KOPT-K1 (cell line): ENCODE data around the gene ADGRA1.

ENCODE experiments used
- H3K27ac ChIP-seq: fragments of 200-600 bp; sonication (generic); 2 replicates; pipeline ENCODE4 v1.5.1; 2016; ENCODE audit warnings: antibody characterized with exemption, mild to moderate bottlenecking, low read depth, low read length; ENCODE audit not compliant: poor library complexity, severe bottlenecking
- H3K36me3 ChIP-seq: fragments of 200-600 bp; sonication (generic); 2 replicates; pipeline ENCODE4 v1.5.1; 2017; ENCODE audit warnings: antibody characterized with exemption, mild to moderate bottlenecking, low read length, moderate library complexity; ENCODE audit not compliant: insufficient read depth
- H3K9me3 ChIP-seq: fragments of 200-600 bp; sonication (generic); 2 replicates; pipeline ENCODE4 v1.5.1; 2017; ENCODE audit warnings: antibody characterized with exemption, low read length, mild to moderate bottlenecking; ENCODE audit not compliant: insufficient read depth, poor library complexity, severe bottlenecking

ADGRA1 gene

DNA sequence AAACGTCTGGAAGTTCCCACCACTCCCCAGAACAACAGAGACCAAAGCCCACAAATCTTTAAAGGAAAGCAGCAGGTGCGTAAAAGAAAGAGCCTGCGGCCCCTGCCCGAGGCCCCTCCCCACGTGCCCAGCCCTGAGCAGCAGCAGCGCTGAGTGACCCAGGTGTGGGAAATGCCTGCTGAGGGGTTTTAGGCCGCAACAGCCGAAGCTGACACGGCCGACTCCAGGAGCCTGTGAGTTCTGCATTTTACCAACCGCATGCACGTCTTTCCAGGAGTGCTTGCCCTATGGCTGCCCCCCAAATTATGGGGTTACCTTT, 70.7 kb downstream of the ADGRA1 start:
- Histone ChIP-seq H3K36me3 (no peaks in the 10 kb centered on the region), H3K27ac (no peak overlapping the region), H3K9me3 (no peaks in the 10 kb centered on the region)

DNA sequence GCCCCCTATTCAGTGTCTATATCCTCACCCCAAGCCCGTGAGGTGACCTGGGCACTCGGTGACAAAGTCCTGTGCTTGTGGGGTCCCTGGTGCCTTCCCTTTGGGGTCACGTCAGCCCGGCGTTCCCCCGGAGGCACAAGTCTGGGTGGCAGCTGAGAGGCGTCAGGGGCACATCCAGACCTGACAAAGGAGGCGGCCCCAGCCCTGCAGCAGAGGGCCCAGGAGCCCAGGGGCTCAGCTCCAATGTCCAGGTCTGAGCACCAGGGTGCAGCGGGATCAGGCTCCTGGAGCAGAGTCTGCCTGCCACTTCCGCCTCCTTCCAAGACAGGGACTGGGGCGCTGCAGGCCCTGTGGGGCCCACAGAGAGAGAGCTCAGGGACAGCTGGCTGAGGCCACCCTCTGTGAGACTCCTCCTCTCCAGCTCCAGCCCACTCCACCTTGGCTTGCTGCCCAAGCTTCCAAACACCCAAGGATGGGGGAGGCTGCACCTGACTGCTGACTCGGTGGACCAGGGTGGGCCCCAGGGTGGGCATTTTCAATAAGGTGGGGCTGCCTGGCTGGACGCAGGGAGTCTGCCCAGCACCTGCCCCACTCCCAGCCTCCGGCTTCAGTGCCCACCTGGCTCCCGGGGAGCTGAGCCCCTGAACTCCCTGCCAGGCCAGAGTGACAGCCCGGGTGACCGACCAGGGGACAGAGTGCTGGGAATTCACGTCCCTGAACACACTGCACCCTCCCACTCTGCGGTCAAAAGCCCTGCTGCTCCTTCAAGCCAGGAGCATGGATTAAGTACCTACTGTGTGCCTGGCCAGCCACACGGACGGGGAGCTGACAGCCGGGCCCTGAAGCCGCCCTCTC, 71.3 kb downstream of the ADGRA1 start:
- Histone ChIP-seq H3K27ac (no peak overlapping the region), H3K36me3 (no peaks in the 10 kb centered on the region), H3K9me3 (no peaks in the 10 kb centered on the region)

DNA sequence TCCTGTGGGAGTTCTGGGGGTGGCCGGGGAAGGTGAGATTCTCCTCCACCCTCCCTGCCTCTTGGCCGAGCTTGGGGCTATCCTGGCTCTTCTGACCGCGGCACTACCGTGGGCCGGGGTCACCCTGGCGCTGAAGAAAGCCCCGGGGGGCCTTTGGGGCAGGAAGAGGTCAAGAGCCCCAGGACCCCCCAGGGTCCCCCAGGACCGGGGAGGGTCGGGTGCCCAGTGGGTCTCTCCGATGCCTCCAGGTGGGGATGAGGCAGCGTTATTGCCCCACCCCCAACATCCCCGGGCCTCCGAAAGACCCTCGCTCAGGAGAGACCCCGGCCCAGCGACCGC, 71.9 kb downstream of the ADGRA1 start:
- H3K27ac ChIP-seq = no peak overlapping the region

DNA sequence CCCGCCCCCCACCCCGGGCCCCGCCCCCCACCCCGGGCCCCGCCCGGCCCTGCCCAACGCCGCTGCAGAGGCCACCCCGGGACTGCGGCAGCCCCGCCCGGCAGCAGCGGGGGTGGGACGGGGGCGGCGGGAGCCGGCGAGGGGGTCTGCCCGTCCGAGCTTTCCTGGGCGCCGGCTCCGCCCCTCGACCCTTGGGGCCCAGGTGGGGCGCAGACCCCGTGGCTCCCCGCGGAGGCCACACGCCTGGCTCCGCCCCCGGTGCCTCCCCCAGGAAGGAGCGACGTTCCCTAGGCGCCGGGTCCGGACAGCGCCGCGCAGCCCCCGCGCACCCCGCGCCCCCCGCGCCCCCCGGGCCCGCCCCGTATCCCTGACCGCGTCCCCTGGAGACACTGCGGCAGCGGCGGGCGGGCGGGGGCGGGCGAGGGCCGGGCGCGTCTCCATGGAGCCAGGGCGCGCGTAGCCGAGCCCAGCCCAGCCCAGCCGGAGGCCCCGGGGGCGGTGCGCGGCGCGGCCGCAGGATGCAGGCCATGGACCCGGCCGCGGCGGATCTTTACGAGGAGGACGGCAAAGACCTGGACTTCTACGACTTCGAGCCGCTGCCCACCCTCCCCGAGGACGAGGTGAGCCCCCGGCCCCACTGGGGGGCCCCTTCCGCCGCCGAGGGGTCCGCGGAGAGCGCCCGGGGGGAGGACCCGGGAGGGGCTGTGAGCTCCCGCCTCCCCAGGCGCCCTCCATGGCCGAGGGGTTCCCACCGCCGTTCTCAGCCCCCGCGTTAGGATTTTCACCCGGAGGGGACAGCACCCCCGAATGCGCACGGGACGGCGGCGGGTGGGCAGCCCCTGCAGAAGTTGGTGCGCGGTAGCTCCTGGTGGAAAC, 72.5 kb downstream of the ADGRA1 start, which contains the start of gene KNDC1:
KNDC1 (plus strand) TSS at position 270 of the 876 bp plus-strand sequence; CDS start at position 519, 249 bp downstream.
- H3K27ac ChIP-seq = no peak within 1 kb of the TSS
- H3K36me3 ChIP-seq = no peaks in the 10 kb centered on the region
- no peaks in the 10 kb centered on the region for H3K9me3 ChIP-seq

More for the DNA sequence above, 71.9 kb downstream of the ADGRA1 start:
- Histone ChIP-seq H3K36me3 (no peaks in the 10 kb centered on the region), H3K9me3 (no peaks in the 10 kb centered on the region)

DNA sequence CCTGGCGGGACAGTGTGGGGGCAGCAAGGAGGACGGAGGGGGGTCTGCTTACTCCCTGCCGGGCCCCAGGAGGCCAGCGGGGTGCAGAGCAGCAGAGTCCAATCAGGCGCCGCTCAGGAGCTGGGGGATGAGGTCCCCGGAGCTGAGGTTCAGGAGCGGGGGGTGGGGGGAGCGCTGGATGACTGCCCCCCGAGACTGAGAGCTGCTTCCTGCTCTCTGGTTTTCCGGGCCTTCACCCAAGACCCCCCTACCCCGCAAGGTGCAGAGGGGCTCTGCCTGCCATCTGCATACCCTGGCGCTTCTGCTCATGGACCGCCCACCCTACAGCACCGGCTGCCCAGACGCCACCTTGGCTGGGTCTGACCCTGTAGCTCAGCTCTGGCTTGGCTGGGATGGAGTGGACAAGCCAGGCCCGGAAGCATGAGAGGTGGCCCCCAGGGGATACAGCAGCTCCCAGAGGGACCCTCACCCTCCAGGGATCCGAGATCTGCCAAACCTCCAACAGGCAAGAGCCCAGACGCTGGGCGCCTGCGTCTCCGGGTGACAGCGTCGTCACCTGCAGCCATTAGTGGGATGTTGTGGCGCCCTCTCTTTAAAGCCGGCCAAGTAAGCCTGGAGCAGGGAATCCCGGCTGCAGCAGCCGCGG, 73.2 kb downstream of the ADGRA1 start:
- no peak overlapping the region for H3K27ac ChIP-seq
- no peaks in the 10 kb centered on the region for H3K9me3 ChIP-seq
- H3K36me3 ChIP-seq = no peaks in the 10 kb centered on the region

DNA sequence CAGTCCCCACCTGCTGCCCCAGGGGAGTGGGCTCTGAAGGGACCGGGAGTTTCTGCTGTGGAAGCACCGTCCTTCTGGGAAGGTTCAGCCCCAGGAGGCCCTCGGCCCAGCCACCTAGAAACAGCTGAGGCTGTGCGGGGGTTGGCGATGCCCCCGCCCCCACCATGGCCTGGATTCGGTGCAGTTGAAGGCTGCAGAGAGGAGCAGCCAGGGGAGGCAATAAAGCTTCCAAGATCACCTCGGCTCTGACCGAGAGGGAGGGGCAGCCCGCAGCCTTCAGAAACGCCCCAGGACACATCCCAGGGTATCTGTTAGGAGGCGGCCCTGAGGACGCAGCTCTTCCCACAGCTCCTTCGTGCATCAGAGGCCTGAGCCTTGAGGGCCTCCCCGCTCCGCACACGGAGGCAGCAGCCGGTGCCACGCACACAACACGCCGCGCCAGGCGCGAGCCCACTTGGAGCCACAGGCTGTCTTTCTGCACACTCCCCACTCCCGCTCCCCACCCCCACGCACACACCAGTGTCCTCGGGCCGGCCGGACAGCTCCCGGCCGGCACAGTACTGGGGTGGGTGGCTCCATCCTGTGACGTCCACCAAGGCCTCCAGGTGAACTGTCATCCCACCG, 73.9 kb downstream of the ADGRA1 start:
- no peaks in the 10 kb centered on the region for H3K9me3 ChIP-seq
- H3K36me3 ChIP-seq = no peaks in the 10 kb centered on the region
- H3K27ac ChIP-seq = no peak overlapping the region

DNA sequence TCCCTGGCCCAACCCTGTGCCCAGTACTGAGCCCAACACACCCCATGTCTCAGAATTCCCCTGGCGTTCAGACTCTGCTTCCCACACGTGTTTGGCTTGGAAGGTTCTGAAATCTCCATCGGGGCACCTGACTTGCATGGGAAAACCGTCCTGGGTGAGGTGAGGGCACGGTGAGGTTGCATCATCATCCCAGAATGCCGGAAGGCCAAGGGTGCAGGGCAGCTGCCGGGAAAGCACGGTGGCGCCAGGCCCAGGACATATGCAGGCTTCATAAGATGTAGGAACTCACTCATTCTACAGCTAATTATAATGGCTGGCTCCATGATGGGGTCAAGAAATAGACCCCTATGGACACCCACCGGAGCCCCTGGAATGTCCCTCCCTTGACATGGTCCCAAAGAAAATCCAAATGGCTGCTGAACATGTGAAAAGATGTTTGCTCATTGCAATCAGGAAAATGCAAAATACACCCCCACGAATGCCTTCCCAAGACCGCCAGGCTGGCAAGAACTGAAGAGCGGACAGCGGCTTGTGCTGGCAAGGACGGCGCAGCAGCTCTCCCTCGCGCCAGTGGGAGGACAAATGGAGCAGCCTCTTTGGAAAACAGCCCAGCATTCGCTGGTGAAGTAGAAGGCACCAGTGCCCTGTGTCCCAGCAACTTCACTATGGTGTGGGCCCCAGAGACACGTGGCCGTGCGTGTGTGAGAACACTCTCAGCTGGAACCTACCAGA, 74.6 kb downstream of the ADGRA1 start:
- Histone ChIP-seq H3K27ac (no peak overlapping the region), H3K36me3 (no peaks in the 10 kb centered on the region), H3K9me3 (no peaks in the 10 kb centered on the region)

DNA sequence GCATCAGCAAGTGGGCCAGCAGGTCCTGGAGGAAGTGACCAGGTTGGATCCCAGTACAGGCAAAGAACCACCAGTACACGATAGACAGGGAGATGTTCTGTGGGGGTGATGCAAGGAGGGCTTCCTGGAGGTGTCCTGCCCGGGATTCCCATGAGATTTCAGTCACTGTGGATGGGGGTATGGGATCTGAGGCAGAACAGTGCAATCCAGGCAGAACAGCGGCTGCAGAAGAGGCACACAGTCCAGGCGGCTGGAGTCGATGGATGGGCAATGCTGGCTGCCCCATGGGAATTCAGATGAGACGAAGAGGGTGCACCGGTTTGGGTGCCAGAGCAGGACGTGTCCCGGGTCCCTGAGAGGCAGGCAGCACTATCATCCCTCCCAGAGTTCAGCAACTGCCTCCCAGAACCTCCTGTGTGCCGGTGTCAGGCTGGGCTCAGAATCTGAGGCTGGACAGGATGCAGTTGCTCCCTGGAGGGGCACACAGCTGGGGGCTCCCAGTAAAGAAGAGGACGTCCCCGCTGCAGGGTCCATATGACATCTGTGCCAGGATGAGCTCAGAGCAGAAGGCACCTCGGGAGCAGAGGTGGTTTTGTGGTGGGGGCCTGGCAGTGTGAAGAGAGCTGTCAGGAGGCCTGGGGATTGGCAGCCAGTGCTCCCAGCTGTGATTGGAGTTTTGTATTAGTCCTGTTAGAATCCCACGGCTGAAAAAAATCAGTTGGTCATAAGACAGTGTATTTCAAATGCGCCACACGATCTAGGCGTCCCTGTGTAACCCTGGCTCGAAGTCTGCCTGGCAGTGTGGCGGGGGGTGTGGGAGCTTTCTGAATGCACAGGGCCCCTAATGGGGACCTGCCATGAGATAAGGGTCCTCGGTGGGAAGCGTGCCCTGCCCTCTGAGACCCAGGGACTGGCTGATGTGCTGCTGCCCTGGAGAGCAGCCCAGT, 75.5 kb downstream of the ADGRA1 start:
- H3K9me3 ChIP-seq = no peaks in the 10 kb centered on the region
- no peaks in the 10 kb centered on the region for H3K36me3 ChIP-seq
- no peak overlapping the region for H3K27ac ChIP-seq

DNA sequence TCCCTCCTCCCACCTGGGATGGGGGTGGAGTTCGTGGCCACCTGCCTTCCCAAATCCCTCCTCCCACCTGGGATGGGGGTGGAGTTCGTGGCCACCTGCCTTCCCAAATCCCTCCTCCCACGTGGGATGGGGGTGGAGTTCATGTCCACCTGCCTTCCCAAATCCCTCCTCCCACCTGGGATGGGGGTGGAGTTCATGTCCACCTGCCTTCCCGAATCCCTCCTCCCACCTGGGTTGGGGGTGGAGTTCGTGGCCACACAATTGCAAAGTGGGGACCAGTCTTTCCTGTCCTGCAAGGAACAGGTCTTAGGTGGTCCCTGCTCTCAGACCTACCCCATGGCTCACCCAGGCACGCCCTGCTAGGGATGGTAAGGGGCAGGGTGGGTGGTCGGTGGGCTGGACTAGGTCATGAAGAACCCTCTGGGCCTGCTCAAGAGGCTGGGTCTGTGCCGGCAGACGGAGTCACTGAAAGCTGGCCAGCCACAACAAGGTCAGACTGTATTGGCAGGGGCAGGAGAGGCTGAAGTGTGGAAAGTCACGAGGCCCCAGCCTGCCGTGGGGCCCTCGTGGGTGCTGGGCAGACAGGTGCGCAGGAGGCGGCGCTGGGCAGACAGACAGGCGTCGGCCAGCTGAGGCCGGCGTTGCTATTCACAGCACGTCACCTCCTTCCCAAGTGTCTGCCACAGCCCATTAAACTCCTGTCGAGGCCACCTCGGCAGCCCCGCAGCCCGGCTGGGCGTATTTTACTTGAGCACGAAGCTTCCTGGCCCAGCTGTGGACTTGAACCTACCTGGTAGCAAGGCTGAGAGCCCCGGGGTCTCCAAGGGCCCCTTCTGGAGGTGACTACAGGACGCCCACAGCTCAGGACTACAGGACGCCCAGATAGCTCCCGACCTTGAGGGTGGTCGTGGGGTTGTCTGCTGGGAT, 76.4 kb downstream of the ADGRA1 start:
- Histone ChIP-seq H3K27ac (no peak overlapping the region), H3K36me3 (no peaks in the 10 kb centered on the region), H3K9me3 (no peaks in the 10 kb centered on the region)

DNA sequence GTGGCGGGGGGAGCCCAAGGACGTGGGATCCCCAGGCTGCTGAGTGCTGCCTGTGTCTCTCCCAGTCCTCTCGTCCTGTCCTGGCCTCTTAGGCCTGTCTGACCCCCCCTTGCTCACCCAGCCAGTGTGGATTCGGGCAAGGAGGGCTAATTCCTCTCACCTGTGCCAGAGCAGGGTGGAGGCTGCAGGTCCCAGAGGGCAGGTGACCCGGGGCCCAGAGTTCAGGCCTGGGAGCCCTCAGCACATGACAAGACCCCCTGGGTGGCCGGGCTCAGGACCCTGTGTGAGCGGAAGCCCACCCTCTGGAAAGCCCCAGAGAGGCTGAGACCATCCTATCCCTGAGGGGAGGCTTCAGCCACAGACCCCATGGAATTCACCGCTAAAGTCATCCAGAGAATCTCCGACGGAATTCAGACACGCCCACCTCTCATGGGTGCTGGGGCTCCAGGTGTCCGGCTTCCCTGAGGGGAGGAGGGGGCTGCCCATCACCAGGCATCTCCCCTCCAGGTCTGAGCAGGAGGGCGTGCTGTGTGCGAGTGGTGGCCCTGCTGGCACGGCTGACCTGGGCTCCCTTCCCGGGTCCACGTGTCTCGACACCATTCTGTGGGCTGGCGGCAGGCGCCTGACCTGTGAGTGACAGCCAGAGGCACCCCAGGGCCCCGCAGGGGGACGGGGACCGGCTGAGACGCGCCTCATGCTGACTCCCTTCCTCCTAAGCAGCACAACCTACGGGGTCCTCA, 77.3 kb downstream of the ADGRA1 start:
- Histone ChIP-seq H3K27ac (no peak overlapping the region), H3K36me3 (no peaks in the 10 kb centered on the region), H3K9me3 (no peaks in the 10 kb centered on the region)

DNA sequence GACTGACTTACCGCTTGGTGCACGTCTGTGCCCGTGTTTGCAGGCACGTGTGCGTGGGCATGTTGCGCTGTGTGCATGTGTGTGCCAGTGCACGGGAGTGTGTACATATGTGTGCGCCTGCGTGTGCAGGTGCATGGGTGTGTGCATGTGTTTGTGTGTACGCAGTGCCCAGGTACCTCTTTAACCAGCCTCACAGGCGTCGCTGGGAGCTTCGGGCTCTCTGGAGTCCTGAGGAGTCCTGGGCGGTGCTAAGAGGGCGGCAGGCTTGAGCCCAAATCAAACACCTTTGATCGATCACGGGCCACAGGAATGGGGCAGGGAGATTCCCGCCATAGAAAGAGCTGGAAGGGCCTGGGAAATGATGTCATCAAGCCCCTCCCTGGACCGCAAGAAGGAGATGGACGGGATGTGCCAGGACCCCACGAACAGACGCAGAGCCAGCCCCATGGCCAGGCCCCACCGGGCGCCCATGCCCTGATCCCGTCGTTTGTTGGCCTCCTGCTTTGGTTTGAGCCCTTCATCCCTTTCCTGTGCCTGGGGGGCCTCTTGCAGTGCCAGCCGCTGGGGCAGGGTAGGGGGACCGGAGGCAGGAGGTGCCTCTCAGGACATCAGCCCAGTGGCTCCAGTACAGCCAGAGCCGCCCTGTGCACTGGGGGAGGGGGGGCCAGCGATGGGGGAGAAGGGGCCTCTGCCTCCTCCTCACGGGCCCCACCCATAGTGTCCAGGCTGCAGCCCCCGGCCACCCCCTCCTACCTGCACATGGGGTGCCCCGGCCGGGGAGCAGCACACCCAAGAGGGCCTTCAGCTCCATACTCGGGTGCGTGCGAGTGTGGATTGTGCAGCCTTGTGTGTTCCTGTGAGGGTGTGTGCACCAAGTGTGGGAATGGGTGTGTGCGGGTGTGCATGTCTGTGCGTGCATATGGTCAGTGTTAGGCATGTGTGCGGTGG, 78.1 kb downstream of the ADGRA1 start:
- H3K9me3 ChIP-seq = no peaks in the 10 kb centered on the region
- no peaks in the 10 kb centered on the region for H3K36me3 ChIP-seq

More for the DNA sequence above, 78.1 kb downstream of the ADGRA1 start:
- H3K27ac ChIP-seq = no peak overlapping the region
